ENCODE results near the gene KIF1A. TPM values are rescaled to one million over a fixed set of nuclear protein-coding genes. Genes with fewer than 3 reads are reported as not detected.
"Not testable (repeated sequence)": the region's sequence is repeated elsewhere in the genome, so short reads cannot be mapped to it uniquely, and the experiment has no call there.

Gene KIF1A
- total RNA-seq, 8 experiments from 2014 or later = 0.36 to 180 (median 118) TPM

DNA sequence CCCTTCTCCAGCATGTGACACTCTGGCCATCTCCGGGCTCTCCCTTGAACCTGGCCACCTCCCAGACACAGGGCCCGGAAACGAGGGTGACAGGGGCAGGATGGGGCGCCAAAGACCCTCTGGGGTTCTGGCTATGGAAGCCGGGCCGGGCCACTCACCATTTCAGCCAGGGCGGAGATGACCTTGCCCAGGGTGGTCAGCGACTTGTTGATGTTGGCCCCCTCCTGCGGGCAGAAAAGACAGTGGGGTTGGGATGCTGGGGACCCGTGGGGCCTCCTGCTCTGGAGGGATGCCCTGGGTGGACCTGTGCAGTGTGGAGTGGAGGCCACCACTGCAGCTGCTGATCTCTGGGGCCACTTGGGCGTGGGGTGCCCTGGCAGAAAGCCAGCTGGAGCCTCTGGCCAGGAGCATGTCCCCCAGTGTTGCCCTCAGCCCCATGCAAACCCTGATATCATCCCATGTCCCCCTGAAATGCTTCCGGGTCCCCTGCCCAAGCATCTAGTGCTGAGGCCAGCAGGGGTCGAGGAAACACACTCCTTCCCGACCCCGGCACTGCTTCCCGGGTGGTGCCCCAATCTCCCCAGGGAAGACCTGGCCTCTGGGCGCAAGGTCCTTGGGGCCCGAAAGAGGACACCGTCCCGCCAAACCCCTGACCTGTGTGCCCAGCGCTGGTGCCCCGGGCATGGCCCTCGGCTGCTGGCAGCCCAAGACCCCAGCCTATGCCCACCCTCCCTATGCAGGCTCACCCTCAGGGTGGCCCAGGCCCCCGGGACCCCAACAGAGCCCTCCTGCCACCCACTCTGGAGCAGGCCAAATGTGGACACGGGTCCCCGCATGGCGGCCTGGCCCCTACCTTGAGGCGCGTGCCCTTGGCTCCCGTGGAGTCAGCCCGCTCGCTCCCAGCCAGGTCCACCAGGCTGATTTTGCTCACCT lies 36.9 kb downstream of the KIF1A start:
- 72% methylated on average over 6 of the region's 32 CpGs; no CpG with 5 or more reads in 9 of the 10 experiments for WGBS, 10 experiments
- Histone ChIP-seq H3K4me3 (no peak overlapping the region), H3K4me1 (replicated peaks in 1 of 2) (no peaks in the 10 kb centered on the region), H3K27ac (no peak overlapping the region)
- no peak for ATAC-seq (replicated peaks in 6 of 8)
- in situ Hi-C loops (cut with MboI; ENCODE audit: low pct_unique_long_range_greater_than_20kb in 2 of 9, low sequenced_read_pairs in 9 of 9, unreplicated experiment in 9 of 9) = no loop called here

DNA sequence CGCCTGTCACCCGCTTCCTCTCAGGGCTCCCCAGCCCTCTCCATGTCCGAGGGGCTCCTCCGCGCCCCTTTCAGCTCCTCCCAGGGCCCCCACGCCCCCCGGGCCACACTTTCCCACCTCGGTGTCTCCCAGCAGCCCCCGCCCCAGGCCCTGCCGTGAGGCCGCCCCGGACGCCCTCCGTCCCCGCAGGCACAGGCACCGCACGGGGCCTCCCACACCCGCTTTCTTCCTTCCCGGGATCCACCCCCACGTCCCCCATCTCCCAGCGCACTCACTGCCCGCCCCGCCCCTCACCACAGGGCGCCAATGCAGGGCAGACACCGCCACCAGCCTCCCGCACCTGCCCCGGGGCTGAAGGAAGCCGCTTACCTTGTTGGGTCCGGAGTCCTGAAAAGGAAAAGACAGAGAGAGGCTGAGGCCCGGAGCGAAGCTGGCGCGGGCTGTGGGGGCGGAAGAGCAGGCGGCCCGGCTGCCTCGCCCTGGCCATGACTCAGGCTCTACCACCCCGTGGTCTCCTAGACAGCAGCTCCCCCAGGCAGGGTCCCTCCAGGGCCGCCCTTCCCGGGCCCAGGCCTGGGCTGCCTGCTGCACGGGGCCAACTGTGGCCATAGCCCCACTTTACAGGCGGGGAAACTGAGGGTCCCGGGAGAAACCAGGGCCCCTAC lies 37.7 kb downstream of the KIF1A start:
- in situ Hi-C loops (cut with MboI; ENCODE audit: low pct_unique_long_range_greater_than_20kb in 2 of 9, low sequenced_read_pairs in 9 of 9, unreplicated experiment in 9 of 9) = no loop called here
- no CpG with 5 or more reads among the region's 43 CpGs for WGBS, 10 experiments
- H3K27ac ChIP-seq = no peak overlapping the region
- peak in 1 of 8 experiments; percentile 3 for ATAC-seq (replicated peaks in 6 of 8)
- H3K4me3 ChIP-seq = no peak overlapping the region
- no peaks in the 10 kb centered on the region for H3K4me1 ChIP-seq (replicated peaks in 1 of 2)

DNA sequence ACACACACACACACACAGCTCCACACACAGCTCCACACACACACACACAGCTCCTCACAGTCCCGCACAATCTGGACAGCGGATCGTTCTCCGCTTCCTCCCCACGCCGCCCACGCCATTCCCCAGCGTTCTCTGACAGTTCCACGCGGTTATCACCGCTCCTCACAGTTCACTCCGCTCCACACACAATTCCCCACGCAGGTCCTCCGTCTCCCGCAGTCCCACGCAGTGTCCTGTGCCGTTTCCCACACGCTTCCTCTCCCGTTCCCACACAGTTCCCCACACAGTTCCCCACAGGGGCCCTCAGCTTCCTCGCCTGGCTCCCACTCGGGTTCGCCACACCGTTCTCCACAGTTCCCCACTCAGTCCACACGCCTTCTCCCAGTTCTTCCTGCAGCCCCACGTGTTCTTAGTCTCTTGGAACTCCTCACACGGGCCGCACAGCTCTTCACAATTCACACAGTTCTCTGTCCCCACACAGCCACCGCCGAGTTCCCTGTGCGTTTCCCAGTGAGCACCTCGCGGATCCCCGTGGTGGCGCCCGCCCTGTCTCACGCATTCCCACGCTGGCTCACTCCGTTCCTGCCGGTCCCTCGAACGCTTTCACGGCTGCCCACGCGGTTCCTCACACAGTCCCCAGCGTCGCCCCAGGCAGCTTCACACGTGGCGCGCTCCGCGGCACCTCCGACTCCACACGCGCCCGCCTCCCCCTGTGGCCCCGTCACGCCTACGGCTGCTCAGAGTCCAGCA lies 38.4 kb downstream of the KIF1A start:
- no peak overlapping the region for H3K27ac ChIP-seq
- in situ Hi-C loops (cut with MboI; ENCODE audit: low pct_unique_long_range_greater_than_20kb in 2 of 9, low sequenced_read_pairs in 9 of 9, unreplicated experiment in 9 of 9) = no loop called here
- whole genome bisulfite sequencing, 10 experiments = 62 to 100% (median 80%) methylated on average over 1 to 15 of the region's 58 CpGs; no CpG with 5 or more reads in 3 of the 10 experiments
- H3K4me3 ChIP-seq = no peak overlapping the region
- H3K4me1 ChIP-seq (replicated peaks in 1 of 2) = no peaks in the 10 kb centered on the region
- peak in 3 of 8 experiments; percentile 7 to 18 (median 18) for ATAC-seq (replicated peaks in 6 of 8)

DNA sequence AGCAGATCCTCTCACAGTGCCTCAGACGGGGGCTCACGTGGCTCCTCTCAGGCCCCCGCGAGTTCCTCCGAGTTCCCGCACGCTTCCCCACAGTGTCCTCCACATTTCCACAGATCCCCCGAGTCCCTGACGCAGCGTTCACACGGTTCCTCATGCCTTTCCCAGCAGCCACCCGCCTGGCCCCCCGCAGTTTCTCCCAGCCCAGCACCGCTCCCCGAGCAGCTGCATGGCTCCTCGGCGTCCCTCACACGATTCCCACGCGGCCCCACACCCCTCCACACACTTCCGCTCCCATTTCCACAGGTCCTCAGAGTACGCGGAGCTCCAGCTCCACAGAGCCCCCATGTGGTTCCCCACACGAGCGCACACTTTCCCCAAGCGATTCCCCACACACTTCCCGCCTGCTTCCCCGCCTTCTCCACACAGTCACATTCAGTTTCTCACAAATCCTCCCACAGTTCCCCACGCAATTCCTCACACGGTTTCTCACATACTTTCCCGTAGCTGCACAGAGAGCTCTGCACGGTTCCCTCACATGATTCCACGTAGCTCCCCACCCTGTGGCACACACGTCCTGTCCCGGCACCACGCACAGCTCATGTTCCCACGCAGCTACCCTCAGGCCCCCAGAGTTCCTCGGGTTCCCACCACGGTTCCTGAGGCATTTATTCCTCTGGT lies 39.9 kb downstream of the KIF1A start:
- Histone ChIP-seq H3K4me3 (no peak overlapping the region), H3K4me1 (replicated peaks in 1 of 2) (no peaks in the 10 kb centered on the region), H3K27ac (no peak overlapping the region)
- ATAC-seq (replicated peaks in 6 of 8) = peak in 3 of 8 experiments; percentile 31 to 62 (median 47)
- WGBS, 10 experiments = 12 to 96% (median 91%) methylated on average over 9 to 18 of the region's 39 CpGs; no CpG with 5 or more reads in 5 of the 10 experiments
- in situ Hi-C loops (cut with MboI; ENCODE audit: low pct_unique_long_range_greater_than_20kb in 2 of 9, low sequenced_read_pairs in 9 of 9, unreplicated experiment in 9 of 9) = no loop called here

- ATAC-seq (replicated peaks in 6 of 8); H3K4me1 ChIP-seq (replicated peaks in 1 of 2); in situ Hi-C loops (cut with MboI; ENCODE audit: low pct_unique_long_range_greater_than_20kb in 2 of 9, low sequenced_read_pairs in 9 of 9, unreplicated experiment in 9 of 9); H3K27ac ChIP-seq; H3K4me3 ChIP-seq: not testable (repeated sequence)
- WGBS, 10 experiments = 43 to 100% (median 93%) methylated on average over 1 to 6 of the region's 6 CpGs; no CpG with 5 or more reads in 1 of the 10 experiments
Observed at GRCh38 chr2:240779250-240779832, 40.7 kb downstream of the KIF1A start.

DNA sequence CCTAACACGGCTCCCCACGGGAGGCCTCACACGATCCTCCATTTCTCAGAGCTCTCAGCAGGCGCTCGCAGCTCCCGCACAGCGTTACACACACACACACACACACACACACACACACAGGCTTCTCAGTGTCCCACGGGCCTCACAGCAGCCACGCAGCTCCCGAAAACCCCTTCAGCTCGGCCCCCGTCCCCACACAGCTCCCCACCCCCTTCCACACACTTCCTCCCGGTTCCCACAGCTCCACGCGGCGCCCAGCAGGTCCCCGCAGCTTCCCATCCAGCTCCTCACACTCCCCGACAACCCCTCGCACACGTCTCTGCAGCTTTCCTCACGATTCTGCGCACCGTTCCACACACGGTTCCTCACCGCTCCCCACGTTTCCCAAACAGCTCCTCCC lies 41.6 kb downstream of the KIF1A start:
- H3K4me3 ChIP-seq = no peak overlapping the region
- in situ Hi-C loops (cut with MboI; ENCODE audit: low pct_unique_long_range_greater_than_20kb in 2 of 9, low sequenced_read_pairs in 9 of 9, unreplicated experiment in 9 of 9) = no loop called here
- WGBS, 10 experiments = 75% methylated on average over 2 of the region's 26 CpGs; no CpG with 5 or more reads in 9 of the 10 experiments
- no peak for ATAC-seq (replicated peaks in 6 of 8)
- H3K4me1 ChIP-seq (replicated peaks in 1 of 2) = no peaks in the 10 kb centered on the region
- H3K27ac ChIP-seq = no peak overlapping the region

DNA sequence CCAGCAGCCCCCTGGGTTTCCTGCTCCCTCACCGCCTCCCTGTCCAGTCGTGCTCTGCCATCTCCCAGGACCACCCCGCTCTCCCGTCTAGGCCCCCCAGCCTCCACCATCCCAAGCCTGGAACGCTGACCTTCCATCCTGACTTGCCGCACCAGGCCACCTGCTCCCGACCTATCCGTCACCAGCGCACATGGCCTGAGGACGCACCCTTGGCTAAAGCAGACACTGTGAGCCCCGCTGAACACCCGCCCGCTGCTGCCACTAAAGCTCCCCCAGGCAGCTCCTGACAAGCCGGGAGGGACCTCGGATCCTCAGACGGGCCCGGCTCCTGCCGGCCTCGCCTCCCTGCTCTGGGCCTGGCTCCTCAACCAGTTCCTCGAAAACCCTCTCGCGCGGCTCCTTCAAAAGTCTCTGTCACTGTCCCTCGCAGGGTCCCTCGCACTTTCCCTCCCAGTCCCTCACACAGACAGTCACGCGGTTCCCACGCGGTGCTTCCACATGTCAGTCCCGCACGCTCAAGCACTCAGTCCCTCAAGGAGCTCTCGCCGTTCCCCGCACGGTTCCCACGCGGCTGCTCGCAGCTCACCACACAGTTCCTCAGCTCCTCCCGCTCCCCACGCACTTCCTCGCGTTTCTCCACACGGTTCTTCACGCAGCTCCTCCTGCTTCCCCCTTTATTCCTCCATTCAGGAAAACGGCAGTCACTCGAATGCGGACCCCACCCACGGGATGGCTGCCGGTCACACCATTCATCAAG lies 42.4 kb downstream of the KIF1A start:
- in situ Hi-C loops (cut with MboI; ENCODE audit: low pct_unique_long_range_greater_than_20kb in 2 of 9, low sequenced_read_pairs in 9 of 9, unreplicated experiment in 9 of 9) = no loop called here
- 71 to 100% (median 87%) methylated on average over 2 to 41 of the region's 49 CpGs; no CpG with 5 or more reads in 1 of the 10 experiments for WGBS, 10 experiments
- no peak overlapping the region for H3K27ac ChIP-seq
- H3K4me3 ChIP-seq = no peak overlapping the region
- no peaks in the 10 kb centered on the region for H3K4me1 ChIP-seq (replicated peaks in 1 of 2)
- ATAC-seq (replicated peaks in 6 of 8) = peak in 2 of 8 experiments; percentile 2 to 6

DNA sequence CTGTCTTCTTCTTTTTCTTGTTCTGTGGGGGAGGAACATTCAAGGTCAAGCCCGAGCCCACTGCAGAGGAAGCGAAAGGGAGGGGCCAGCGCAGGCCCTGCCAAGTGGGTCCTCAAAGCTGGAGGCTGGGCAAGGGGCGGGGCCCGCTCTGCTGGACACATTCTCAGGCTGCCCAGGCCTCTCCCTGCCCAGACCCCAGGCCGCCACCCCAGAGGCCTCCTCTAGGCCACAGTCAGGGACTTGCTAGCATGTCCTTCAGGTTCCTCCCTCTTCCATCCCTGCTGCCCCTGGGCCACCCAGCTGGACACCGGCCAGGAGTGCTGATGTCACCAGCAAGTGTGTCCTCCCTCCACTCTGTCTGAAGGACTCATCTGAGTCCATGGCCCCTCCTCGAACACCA lies 44.1 kb downstream of the KIF1A start:
- ATAC-seq (replicated peaks in 6 of 8) = peak; percentile 25 to 78 (median 71)
- H3K4me3 ChIP-seq = no peak overlapping the region
- 43 to 90% methylated on average over 1 to 3 of the region's 8 CpGs; no CpG with 5 or more reads in 8 of the 10 experiments for WGBS, 10 experiments
- in situ Hi-C loops (cut with MboI; ENCODE audit: low pct_unique_long_range_greater_than_20kb in 2 of 9, low sequenced_read_pairs in 9 of 9, unreplicated experiment in 9 of 9) = no loop called here
- H3K4me1 ChIP-seq (replicated peaks in 1 of 2) = no peaks in the 10 kb centered on the region
- no peak overlapping the region for H3K27ac ChIP-seq

DNA sequence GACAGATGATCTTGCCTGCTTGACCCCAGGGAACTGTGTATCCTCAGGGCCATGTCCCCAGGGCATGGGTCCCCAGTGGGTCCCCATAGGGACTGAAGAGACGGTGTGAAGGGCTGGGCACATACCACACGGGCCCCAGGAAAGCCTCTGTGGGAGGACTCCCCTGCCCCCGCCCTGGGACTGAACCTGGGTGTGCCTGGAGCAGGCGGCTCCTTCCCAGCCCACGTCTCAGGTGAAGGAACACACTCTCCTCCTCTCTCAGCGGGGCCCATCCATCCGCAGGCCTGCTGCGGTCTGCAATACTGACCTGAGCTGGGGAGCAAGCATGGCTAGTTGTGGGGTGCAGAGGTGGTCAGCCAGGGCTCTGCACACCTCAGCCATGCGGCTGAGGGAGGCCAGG lies 45.2 kb downstream of the KIF1A start:
- no CpG with 5 or more reads among the region's 9 CpGs for WGBS, 10 experiments
- Histone ChIP-seq H3K4me3 (no peak overlapping the region), H3K4me1 (replicated peaks in 1 of 2) (no peaks in the 10 kb centered on the region), H3K27ac (no peak overlapping the region)
- in situ Hi-C loops (cut with MboI; ENCODE audit: low pct_unique_long_range_greater_than_20kb in 2 of 9, low sequenced_read_pairs in 9 of 9, unreplicated experiment in 9 of 9) = no loop called here
- ATAC-seq (replicated peaks in 6 of 8) = no peak

- WGBS, 10 experiments = 93 to 100% methylated on average over 2 to 5 of the region's 7 CpGs; no CpG with 5 or more reads in 8 of the 10 experiments
- peak in 1 of 8 experiments; percentile 3 for ATAC-seq (replicated peaks in 6 of 8)
- in situ Hi-C loops (cut with MboI; ENCODE audit: low pct_unique_long_range_greater_than_20kb in 2 of 9, low sequenced_read_pairs in 9 of 9, unreplicated experiment in 9 of 9) = no loop called here
Observed at GRCh38 chr2:240769096-240769495, 50.9 kb downstream of the KIF1A start.

GRCh38 chr2:240768216-240768615 lies 51.8 kb downstream of the KIF1A start:
- no CpG with 5 or more reads among the region's 7 CpGs for WGBS, 10 experiments
- in situ Hi-C loops (cut with MboI; ENCODE audit: low pct_unique_long_range_greater_than_20kb in 2 of 9, low sequenced_read_pairs in 9 of 9, unreplicated experiment in 9 of 9) = no loop called here
- no peak for ATAC-seq (replicated peaks in 6 of 8)
- H3K27ac ChIP-seq = no peak overlapping the region
- no peaks in the 10 kb centered on the region for H3K4me1 ChIP-seq (replicated peaks in 1 of 2)
- H3K4me3 ChIP-seq = no peak overlapping the region

More at GRCh38 chr2:240769096-240769495, 50.9 kb downstream of the KIF1A start:
- H3K4me3 ChIP-seq = no peak overlapping the region
- H3K27ac ChIP-seq = no peak overlapping the region
- H3K4me1 ChIP-seq (replicated peaks in 1 of 2) = no peaks in the 10 kb centered on the region

GRCh38 chr2:240767341-240767740 lies 52.7 kb downstream of the KIF1A start:
- H3K4me1 ChIP-seq (replicated peaks in 1 of 2) = no peaks in the 10 kb centered on the region
- H3K27ac ChIP-seq = no peak overlapping the region
- in situ Hi-C loops (cut with MboI; ENCODE audit: low pct_unique_long_range_greater_than_20kb in 2 of 9, low sequenced_read_pairs in 9 of 9, unreplicated experiment in 9 of 9) = no loop called here
- ATAC-seq (replicated peaks in 6 of 8) = no peak
- 73 to 100% methylated on average over 1 to 3 of the region's 5 CpGs; no CpG with 5 or more reads in 8 of the 10 experiments for WGBS, 10 experiments
- no peak overlapping the region for H3K4me3 ChIP-seq
